BLaER1 (cell line): ENCODE measurements around the gene NKD1.

Experiments used
- H3K27ac ChIP-seq: shearing (Covaris generic); formaldehyde crosslinking; 2 replicates; pipeline ENCODE4 v1.8.1; 2022
- H3K27me3 ChIP-seq: shearing (Covaris generic); formaldehyde crosslinking; 2 replicates; pipeline ENCODE4 v1.8.1; 2022
- H3K36me3 ChIP-seq: shearing (Covaris generic); formaldehyde crosslinking; 2 replicates; pipeline ENCODE4 v1.8.1; 2022
- H3K4me1 ChIP-seq: shearing (Covaris generic); formaldehyde crosslinking; 2 replicates; pipeline ENCODE4 v1.8.1; 2022
- H3K4me2 ChIP-seq: shearing (Covaris generic); formaldehyde crosslinking; 2 replicates; pipeline ENCODE4 v1.8.1; 2022
- H3K4me3 ChIP-seq: shearing (Covaris generic); formaldehyde crosslinking; 2 replicates; pipeline ENCODE4 v1.8.1; 2022
- H3K9ac ChIP-seq: shearing (Covaris generic); formaldehyde crosslinking; 2 replicates; pipeline ENCODE4 v1.8.1; 2022
- H3K9me3 ChIP-seq: shearing (Covaris generic); formaldehyde crosslinking; 2 replicates; pipeline ENCODE4 v1.8.1; 2022
- H4K20me1 ChIP-seq: shearing (Covaris generic); formaldehyde crosslinking; 2 replicates; pipeline ENCODE4 v1.8.1; 2022
- Cebpa-rat ChIP-seq: shearing (Covaris generic); IDR thresholded peaks from 2 replicates; pipeline ENCODE4 v1.8.1; 2022

The NKD1 gene

GRCh38 chr16:50695017-50696000 lies 147.1 kb downstream of the NKD1 start:
- H3K4me2 ChIP-seq: peak overlapping the region; percentile 92; the same call in 1 of the 2 replicates

GRCh38 chr16:50696126-50696525 lies 147.9 kb downstream of the NKD1 start:
- H3K27ac ChIP-seq: 0 out of 2 replicates have a peak overlapping the region, but pooled peaks have one; percentile 1
- no peaks in the 10 kb centered on the region for H3K36me3 ChIP-seq
- H3K27me3 ChIP-seq: no peaks in the 10 kb centered on the region
- no peak overlapping the region for H3K9ac ChIP-seq
- H3K9me3 ChIP-seq: no peaks in the 10 kb centered on the region
- H3K4me2 ChIP-seq: peak overlapping the region; percentile 92; the same call in 1 of the 2 replicates
- H3K4me1 ChIP-seq: peaks cover 54% of the 10 kb centered on the region
- H3K4me3 ChIP-seq: no peak overlapping the region
- no peaks in the 10 kb centered on the region for H4K20me1 ChIP-seq
- no peak for TF ChIP-seq Cebpa-rat

More at GRCh38 chr16:50695017-50696000, 147.1 kb downstream of the NKD1 start:
- Histone ChIP-seq H3K4me1 (peaks cover 54% of the 10 kb centered on the region), H3K9me3 (no peaks in the 10 kb centered on the region), H3K4me3 (no peak overlapping the region), H4K20me1 (no peaks in the 10 kb centered on the region), H3K27ac (0 out of 2 replicates have a peak overlapping the region, but pooled peaks have one; percentile 1), H3K36me3 (no peaks in the 10 kb centered on the region), H3K9ac (no peak overlapping the region), H3K27me3 (no peaks in the 10 kb centered on the region)
- TF ChIP-seq Cebpa-rat: no peak

- Histone ChIP-seq H3K27me3 (no peaks in the 10 kb centered on the region), H3K4me2 (peak overlapping the region; percentile 92), H3K9me3 (no peaks in the 10 kb centered on the region), H3K27ac (peak overlapping the region; percentile 68), H3K4me1 (peaks cover 60% of the 10 kb centered on the region), H3K36me3 (no peaks in the 10 kb centered on the region), H3K4me3 (no peak overlapping the region), H4K20me1 (no peaks in the 10 kb centered on the region), H3K9ac (no peak overlapping the region)
- TF ChIP-seq Cebpa-rat: no peak
These were observed 148.6 kb downstream of the NKD1 start for GRCh38 chr16:50696575-50697420.

- Histone ChIP-seq H3K4me1 (peaks cover 65% of the 10 kb centered on the region), H3K4me3 (peak overlapping the region; percentile 44; the same call in 1 of the 2 replicates), H3K36me3 (no peaks in the 10 kb centered on the region), H3K9me3 (no peaks in the 10 kb centered on the region), H3K27me3 (no peaks in the 10 kb centered on the region), H3K27ac (peak overlapping the region; percentile 68), H3K4me2 (peak overlapping the region; percentile 92), H3K9ac (peak overlapping the region; percentile 70; the same call in 1 of the 2 replicates), H4K20me1 (no peaks in the 10 kb centered on the region)
- no peak for TF ChIP-seq Cebpa-rat
These were observed 149.2 kb downstream of the NKD1 start for GRCh38 chr16:50697421-50697715.

- Histone ChIP-seq H3K9me3 (peaks cover under 1% of the 10 kb centered on the region; the same call in 1 of the 2 replicates), H3K4me1 (peaks cover 70% of the 10 kb centered on the region), H4K20me1 (no peaks in the 10 kb centered on the region), H3K4me2 (peak overlapping the region; percentile 92), H3K4me3 (peak overlapping the region; percentile 44), H3K9ac (peak overlapping the region; percentile 70), H3K36me3 (no peaks in the 10 kb centered on the region), H3K27ac (peak overlapping the region; percentile 68), H3K27me3 (no peaks in the 10 kb centered on the region)
- TF ChIP-seq Cebpa-rat: no peak
These were observed 149.9 kb downstream of the NKD1 start for GRCh38 chr16:50697881-50698767.
